MCF 10A (cell line): Measurements from ENCODE around the gene DKC1. TPM values are rescaled to one million over a fixed set of nuclear protein-coding genes. Genes with fewer than 3 reads are reported as not detected.
A peak's percentile ranks its signal among the peaks of the same experiment; 100 is the strongest.

ENCODE experiments used
- BruUV-seq: library from RNA; stranded (reverse); fragments of 400-500 nt; replicated peaks from 2 replicates; lab custom pipeline; 2021; lab: Mats Ljungman, UMichigan
- CTCF ChIA-PET: fragments of 300-600 bp; sonication (Branson Sonifier 250); formaldehyde crosslinking; extraction: SDS; loops from one replicate; lab custom pipeline; 2021; ENCODE audit warnings: antibody characterized with exemption, inconsistent platforms; lab: Yijun Ruan, JAX
- POLR2A ChIA-PET: fragments of 300-600, 350-650 bp; sonication (Branson Sonifier 250); formaldehyde crosslinking; extraction: SDS; loops from one replicate; lab custom pipeline; 2020; ENCODE audit warnings: antibody characterized with exemption, inconsistent platforms; lab: Yijun Ruan, JAX
- DNase-seq: peaks from one replicate; pipeline ENCODE4 v3.0.0-alpha.2; 2018; ENCODE audit not compliant: unreplicated experiment
- H3K27ac Mint-ChIP-seq: one replicate; pipeline ENCODE4 v1.8.0; 2022; ENCODE audit warnings: mild to moderate bottlenecking, low read depth, mixed read lengths; ENCODE audit not compliant: unreplicated experiment
- H3K27me3 Mint-ChIP-seq: one replicate; pipeline ENCODE4 v1.8.0; 2022; ENCODE audit warnings: mixed read lengths; ENCODE audit not compliant: insufficient read depth, unreplicated experiment
- H3K36me3 Mint-ChIP-seq: one replicate; pipeline ENCODE4 v1.8.0; 2022; ENCODE audit warnings: mild to moderate bottlenecking, moderate library complexity, mixed read lengths; ENCODE audit not compliant: insufficient read depth, unreplicated experiment
- H3K4me1 Mint-ChIP-seq: one replicate; pipeline ENCODE4 v1.8.0; 2022; ENCODE audit warnings: mixed read lengths; ENCODE audit not compliant: insufficient read depth, unreplicated experiment
- H3K4me3 Mint-ChIP-seq: one replicate; pipeline ENCODE4 v1.8.0; 2022; ENCODE audit warnings: mild to moderate bottlenecking, moderate library complexity, mixed read lengths; ENCODE audit not compliant: unreplicated experiment
- H3K9me3 Mint-ChIP-seq: one replicate; pipeline ENCODE4 v1.8.0; 2022; ENCODE audit warnings: mixed read lengths; ENCODE audit not compliant: unreplicated experiment
- intact Hi-C: fragments of 100-400 bp; cut with micrococcal nuclease; formaldehyde crosslinking; loops from 2 replicates; pipeline ENCODE4 v1.14.1; 2022
- total RNA-seq: library from RNA; stranded (reverse); gene quantifications from 2 replicates; pipeline ENCODE4 v1.2.3, GENCODE V29; 2022
- TF ChIP-seq, protein P1 (sequence below): fragments of 200-600 bp; IDR thresholded peaks from one replicate; pipeline ENCODE4 v1.8.0; 2022; ENCODE audit warnings: antibody characterized with exemption, mild to moderate bottlenecking; ENCODE audit not compliant: unreplicated experiment

DKC1 gene
- total RNA-seq, 1 experiment from 2014 or later: 196 TPM

DNA sequence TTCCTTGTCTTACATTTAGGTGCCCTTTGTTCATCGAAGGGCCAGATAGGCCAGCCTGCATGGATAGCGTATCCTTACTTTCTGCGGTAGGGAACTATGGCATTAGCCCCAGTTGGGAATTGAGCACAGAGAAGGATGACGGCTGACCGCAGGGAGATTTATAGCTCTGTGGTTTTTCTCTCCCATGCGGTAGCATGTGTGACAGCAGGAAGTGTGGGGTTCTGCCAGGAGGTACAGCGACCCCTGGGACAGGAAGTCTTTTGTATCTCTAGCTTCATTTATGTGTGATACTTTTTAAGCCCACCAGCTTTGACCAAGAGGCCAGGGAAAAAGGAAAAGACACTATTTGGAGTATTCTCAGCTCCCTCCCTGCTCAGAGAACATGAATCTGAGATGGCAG, 44.8 kb upstream of the DKC1 start:
- no peak overlapping the region for H3K4me3 Mint-ChIP-seq
- CTCF ChIA-PET: interaction anchor here (0.7 to 5.2 kb wide), 4 partner anchors 13 to 1337 kb away, joined by 3 to 35 read pairs (median 18); partner anchors contain the start of gene GAB3
- H3K4me1 Mint-ChIP-seq: peaks cover 31% of the 10 kb centered on the region
- H3K27me3 Mint-ChIP-seq: no peaks in the 10 kb centered on the region
- H3K36me3 Mint-ChIP-seq: peaks cover 5% of the 10 kb centered on the region
- TF ChIP-seq, protein P1, sequence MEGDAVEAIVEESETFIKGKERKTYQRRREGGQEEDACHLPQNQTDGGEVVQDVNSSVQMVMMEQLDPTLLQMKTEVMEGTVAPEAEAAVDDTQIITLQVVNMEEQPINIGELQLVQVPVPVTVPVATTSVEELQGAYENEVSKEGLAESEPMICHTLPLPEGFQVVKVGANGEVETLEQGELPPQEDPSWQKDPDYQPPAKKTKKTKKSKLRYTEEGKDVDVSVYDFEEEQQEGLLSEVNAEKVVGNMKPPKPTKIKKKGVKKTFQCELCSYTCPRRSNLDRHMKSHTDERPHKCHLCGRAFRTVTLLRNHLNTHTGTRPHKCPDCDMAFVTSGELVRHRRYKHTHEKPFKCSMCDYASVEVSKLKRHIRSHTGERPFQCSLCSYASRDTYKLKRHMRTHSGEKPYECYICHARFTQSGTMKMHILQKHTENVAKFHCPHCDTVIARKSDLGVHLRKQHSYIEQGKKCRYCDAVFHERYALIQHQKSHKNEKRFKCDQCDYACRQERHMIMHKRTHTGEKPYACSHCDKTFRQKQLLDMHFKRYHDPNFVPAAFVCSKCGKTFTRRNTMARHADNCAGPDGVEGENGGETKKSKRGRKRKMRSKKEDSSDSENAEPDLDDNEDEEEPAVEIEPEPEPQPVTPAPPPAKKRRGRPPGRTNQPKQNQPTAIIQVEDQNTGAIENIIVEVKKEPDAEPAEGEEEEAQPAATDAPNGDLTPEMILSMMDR: no peak
- no TSS peak for BruUV-seq
- POLR2A ChIA-PET: interaction anchor here (0.8 to 5.0 kb wide), 5 partner anchors 12 to 114 kb away, joined by 3 to 37 read pairs (median 4); no protein-coding TSS in a partner anchor
- no peak for DNase-seq
- intact Hi-C loops: no loop called here
- no peak overlapping the region for H3K27ac Mint-ChIP-seq
- no peaks in the 10 kb centered on the region for H3K9me3 Mint-ChIP-seq

DNA sequence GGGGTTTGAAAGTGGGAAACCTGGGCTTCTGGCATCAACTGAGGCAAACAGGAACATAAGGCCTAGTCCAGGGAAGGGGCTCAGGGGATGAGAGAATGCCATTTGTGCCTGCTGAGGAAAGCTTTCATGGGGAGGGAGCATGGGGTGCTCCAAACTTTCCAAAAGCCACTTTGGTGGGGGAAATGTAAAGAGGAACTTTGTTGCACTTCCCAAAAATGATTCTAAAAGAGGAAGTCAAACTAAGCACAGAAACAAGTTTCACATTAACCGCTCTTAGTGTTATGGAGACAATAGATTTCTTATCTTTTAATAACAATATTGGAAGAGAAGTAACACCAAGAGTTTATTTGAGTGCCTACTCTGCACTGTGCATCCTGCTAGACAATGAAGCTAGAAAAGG, 44.0 kb upstream of the DKC1 start:
- TF ChIP-seq, protein P1: no peak
- Mint-ChIP-seq H3K27ac (no peak overlapping the region), H3K4me3 (no peak overlapping the region), H3K4me1 (peaks cover 30% of the 10 kb centered on the region), H3K27me3 (no peaks in the 10 kb centered on the region), H3K9me3 (no peaks in the 10 kb centered on the region), H3K36me3 (peaks cover 5% of the 10 kb centered on the region)
- CTCF ChIA-PET: interaction anchor here (0.6 to 5.2 kb wide), 5 partner anchors 12 to 1338 kb away, joined by 3 to 35 read pairs (median 5); partner anchors contain the start of gene GAB3
- POLR2A ChIA-PET: interaction anchor here (0.8 to 5.0 kb wide), 8 partner anchors 11 to 123 kb away, joined by 3 to 37 read pairs (median 4); no protein-coding TSS in a partner anchor
- intact Hi-C loops: no loop called here
- BruUV-seq: no TSS peak
- DNase-seq: no peak

DNA sequence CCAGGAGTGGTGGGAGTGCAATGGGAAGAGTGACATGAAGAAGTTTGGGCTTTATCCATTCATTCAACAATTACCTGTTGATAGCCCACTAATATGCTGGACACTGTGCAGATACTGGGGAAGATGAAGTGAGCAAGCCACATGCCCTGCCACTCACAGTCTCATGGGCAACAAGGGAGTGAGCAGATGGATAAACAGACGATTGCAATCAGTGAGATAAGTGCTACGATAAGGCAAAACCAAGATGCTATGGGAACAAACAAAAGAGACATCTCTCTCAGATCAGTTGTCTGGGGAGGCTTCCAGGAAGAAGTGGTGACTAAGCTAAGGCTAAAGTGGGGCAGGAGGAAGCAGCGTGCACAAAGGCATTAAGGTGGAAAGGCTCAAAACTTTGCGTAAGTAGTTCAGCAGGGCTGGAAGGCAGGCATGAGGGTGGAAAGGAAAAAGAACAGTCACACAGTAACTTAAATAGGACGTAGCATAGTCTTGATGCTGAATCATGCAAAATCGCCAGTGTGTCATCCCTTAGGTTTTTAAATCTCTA, 43.5 kb upstream of the DKC1 start:
- no TSS peak for BruUV-seq
- H3K27ac Mint-ChIP-seq: peak overlapping the region; percentile 0
- peak; percentile 82 for DNase-seq
- peaks cover 30% of the 10 kb centered on the region for H3K4me1 Mint-ChIP-seq
- no peaks in the 10 kb centered on the region for H3K27me3 Mint-ChIP-seq
- TF ChIP-seq, protein P1: no peak
- H3K4me3 Mint-ChIP-seq: no peak overlapping the region
- H3K9me3 Mint-ChIP-seq: no peaks in the 10 kb centered on the region
- ChIA-PET POLR2A (interaction anchor here (1.1 to 5.0 kb wide), 7 partner anchors 11 to 123 kb away, joined by 3 to 37 read pairs (median 4); no protein-coding TSS in a partner anchor), CTCF (interaction anchor here (0.6 to 5.2 kb wide), 4 partner anchors 11 to 47 kb away, joined by 3 to 35 read pairs (median 17); partner anchors contain the start of gene GAB3)
- intact Hi-C loops: no loop called here
- peaks cover 5% of the 10 kb centered on the region for H3K36me3 Mint-ChIP-seq

DNA sequence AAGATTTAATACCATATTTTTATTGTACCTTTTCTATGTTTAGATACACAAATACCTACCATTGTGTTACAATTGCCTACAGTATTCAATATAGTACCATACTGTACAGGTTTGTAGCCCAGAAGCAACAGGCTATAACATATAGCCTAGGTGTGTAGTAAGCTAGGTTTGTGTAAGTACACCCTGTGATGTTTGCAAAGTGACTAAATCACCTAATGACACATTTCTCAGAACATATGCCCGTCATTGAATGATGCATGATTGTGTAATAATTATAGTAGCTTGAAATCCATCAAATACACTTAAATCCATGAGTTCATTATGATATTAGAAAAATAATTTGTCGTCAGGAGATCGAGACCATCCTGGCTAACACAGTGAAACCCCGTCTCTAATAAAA, 42.6 kb upstream of the DKC1 start:
- intact Hi-C loops: no loop called here
- H3K9me3 Mint-ChIP-seq: no peaks in the 10 kb centered on the region

More for the DNA sequence above, 42.6 kb upstream of the DKC1 start:
- ChIA-PET CTCF (interaction anchor here (0.9 to 5.2 kb wide), 4 partner anchors 10 to 30 kb away, joined by 3 to 35 read pairs (median 18); partner anchors contain the start of gene GAB3), POLR2A (interaction anchor here (0.6 to 5.0 kb wide), 6 partner anchors 10 to 120 kb away, joined by 3 to 37 read pairs (median 7); no protein-coding TSS in a partner anchor)
- H3K4me1 Mint-ChIP-seq: peaks cover 33% of the 10 kb centered on the region
- no TSS peak for BruUV-seq
- no peaks in the 10 kb centered on the region for H3K27me3 Mint-ChIP-seq
- H3K27ac Mint-ChIP-seq: no peak overlapping the region
- DNase-seq: peak; percentile 62
- H3K36me3 Mint-ChIP-seq: peaks cover 5% of the 10 kb centered on the region
- no peak overlapping the region for H3K4me3 Mint-ChIP-seq
- TF ChIP-seq, protein P1: no peak
